ENCODE results near the gene BFSP2.

DNA sequence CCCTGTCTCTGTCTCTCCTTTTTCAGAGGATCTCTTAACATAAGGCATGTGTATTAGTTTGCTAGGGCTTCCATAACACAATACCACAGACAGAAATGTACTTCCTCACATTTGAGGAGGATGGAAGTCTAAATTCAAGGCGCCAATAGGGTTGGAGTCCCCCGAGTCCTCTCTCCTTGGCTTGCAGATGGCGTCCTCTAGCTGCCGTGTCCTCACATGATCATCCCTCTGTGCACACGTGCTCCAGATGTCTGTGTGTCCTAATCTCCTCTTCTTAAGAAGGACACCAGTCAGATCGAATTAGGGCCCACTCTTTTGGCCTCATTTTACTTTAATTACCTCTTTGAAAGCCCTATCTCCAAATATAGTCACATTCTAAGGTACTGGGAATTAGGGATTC, 23.0 kb upstream of the BFSP2 start:
- TF ChIP-seq, protein P1, sequence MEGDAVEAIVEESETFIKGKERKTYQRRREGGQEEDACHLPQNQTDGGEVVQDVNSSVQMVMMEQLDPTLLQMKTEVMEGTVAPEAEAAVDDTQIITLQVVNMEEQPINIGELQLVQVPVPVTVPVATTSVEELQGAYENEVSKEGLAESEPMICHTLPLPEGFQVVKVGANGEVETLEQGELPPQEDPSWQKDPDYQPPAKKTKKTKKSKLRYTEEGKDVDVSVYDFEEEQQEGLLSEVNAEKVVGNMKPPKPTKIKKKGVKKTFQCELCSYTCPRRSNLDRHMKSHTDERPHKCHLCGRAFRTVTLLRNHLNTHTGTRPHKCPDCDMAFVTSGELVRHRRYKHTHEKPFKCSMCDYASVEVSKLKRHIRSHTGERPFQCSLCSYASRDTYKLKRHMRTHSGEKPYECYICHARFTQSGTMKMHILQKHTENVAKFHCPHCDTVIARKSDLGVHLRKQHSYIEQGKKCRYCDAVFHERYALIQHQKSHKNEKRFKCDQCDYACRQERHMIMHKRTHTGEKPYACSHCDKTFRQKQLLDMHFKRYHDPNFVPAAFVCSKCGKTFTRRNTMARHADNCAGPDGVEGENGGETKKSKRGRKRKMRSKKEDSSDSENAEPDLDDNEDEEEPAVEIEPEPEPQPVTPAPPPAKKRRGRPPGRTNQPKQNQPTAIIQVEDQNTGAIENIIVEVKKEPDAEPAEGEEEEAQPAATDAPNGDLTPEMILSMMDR (IDR thresholded peaks at IDR 0.05 in 8 of 11, conservative IDR thresholded peaks at IDR 0.05 in 3 of 11): no peak
- TF ChIP-seq POLR2A (IDR thresholded peaks at IDR 0.05): no peak
